Neural cell (in vitro differentiated cells): ENCODE data around the gene SNX20.

Experiments
- MXI1 ChIP-seq: fragments of 450-650 bp; conservative IDR thresholded peaks from 2 replicates; pipeline ENCODE4 v1.6.1; 2014; ENCODE audit warnings: antibody characterized with exemption, mild to moderate bottlenecking; ENCODE audit not compliant: poor library complexity, severe bottlenecking
- TF ChIP-seq, protein P1 (sequence below): fragments of 450-650 bp; IDR thresholded peaks from 2 replicates; pipeline ENCODE4 v1.5.1; 2014; ENCODE audit warnings: antibody characterized with exemption, mild to moderate bottlenecking, moderate library complexity; ENCODE audit not compliant: poor library complexity, severe bottlenecking

DNA sequence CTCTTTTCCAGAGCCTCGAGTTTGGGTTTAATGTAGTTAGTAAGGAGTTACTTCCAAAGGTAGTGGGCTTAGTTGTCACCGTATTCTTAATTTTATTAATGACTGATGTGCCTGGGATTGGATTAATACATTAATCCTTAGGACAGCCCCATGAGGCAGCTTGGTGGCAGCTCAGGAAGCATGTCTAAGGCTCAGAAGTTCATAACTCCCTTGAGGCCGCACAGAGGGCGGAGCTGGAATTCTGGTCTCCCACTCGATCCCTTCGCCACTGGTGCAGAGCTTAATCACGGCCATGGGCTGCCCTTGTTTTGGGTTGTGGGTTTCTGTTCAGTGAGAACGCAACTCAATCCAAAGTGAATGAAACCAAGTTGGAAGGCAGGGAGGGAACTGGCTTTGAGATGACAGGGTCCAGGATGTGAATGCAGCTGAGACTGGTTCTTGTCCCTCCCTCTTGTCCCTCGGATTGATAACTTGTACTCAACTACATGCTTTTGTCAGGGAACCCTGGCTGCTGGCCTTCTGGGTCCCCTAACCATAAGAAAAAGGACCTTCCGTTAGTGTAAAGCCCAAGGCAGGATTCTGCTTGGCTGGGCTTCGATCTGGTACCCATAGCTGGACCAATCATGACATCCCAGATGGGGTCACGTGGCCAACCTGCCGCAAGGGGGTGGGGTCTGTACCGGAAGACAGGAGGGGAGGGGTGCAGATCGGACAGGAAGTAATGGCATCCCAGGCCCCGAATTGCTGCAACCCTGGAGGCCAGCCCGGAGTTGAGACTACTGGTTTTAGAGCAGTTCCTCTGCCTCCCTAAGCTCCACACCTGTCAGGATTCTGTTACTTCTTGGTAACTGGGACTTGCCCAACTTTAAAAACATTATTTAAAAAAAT, 45.4 kb downstream of the SNX20 start:
- TF ChIP-seq MXI1 = no peak
- TF ChIP-seq, protein P1, sequence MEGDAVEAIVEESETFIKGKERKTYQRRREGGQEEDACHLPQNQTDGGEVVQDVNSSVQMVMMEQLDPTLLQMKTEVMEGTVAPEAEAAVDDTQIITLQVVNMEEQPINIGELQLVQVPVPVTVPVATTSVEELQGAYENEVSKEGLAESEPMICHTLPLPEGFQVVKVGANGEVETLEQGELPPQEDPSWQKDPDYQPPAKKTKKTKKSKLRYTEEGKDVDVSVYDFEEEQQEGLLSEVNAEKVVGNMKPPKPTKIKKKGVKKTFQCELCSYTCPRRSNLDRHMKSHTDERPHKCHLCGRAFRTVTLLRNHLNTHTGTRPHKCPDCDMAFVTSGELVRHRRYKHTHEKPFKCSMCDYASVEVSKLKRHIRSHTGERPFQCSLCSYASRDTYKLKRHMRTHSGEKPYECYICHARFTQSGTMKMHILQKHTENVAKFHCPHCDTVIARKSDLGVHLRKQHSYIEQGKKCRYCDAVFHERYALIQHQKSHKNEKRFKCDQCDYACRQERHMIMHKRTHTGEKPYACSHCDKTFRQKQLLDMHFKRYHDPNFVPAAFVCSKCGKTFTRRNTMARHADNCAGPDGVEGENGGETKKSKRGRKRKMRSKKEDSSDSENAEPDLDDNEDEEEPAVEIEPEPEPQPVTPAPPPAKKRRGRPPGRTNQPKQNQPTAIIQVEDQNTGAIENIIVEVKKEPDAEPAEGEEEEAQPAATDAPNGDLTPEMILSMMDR = no peak
